Smooth muscle cell (in vitro differentiated cells): Measurements from ENCODE around the gene JHY. TPM values are rescaled to one million over a fixed set of nuclear protein-coding genes. Genes with fewer than 3 reads are reported as not detected.

Experiments
- DNase-seq: peaks from one replicate; lab custom pipeline; 2025; ENCODE audit not compliant: unreplicated experiment; lab: John Stamatoyannopoulos, UW
- H2AFZ ChIP-seq: fragments of 200-600 bp; sonication (generic); 2 replicates; pipeline ENCODE4 v1.6.0; 2016; ENCODE audit warnings: antibody characterized with exemption, low read depth, mild to moderate bottlenecking
- H3F3A ChIP-seq: fragments of 200-600 bp; sonication (generic); 2 replicates; pipeline ENCODE4 v1.6.0; 2017; ENCODE audit warnings: antibody characterized with exemption, low read depth
- H3K27ac ChIP-seq: fragments of 200-600 bp; sonication (generic); 2 replicates; pipeline ENCODE4 v1.5.1; 2016; ENCODE audit warnings: low read depth, mild to moderate bottlenecking
- H3K27me3 ChIP-seq: fragments of 200-600 bp; sonication (generic); 2 replicates; pipeline ENCODE4 v1.6.1; 2016; ENCODE audit warnings: low read depth, mild to moderate bottlenecking
- H3K36me3 ChIP-seq: fragments of 200-600 bp; sonication (generic); 2 replicates; pipeline ENCODE4 v1.5.1; 2016; ENCODE audit warnings: low read depth
- H3K4me1 ChIP-seq: fragments of 200-600 bp; sonication (generic); 2 replicates; pipeline ENCODE4 v1.5.1; 2016; ENCODE audit warnings: low read depth
- H3K4me2 ChIP-seq: fragments of 200-600 bp; sonication (generic); 2 replicates; pipeline ENCODE4 v1.6.0; 2016; ENCODE audit warnings: mild to moderate bottlenecking
- H3K4me3 ChIP-seq: fragments of 200-600 bp; sonication (generic); 2 replicates; pipeline ENCODE4 v1.5.1; 2016; ENCODE audit warnings: mild to moderate bottlenecking
- H3K79me2 ChIP-seq: fragments of 200-600 bp; sonication (generic); 2 replicates; pipeline ENCODE4 v1.6.0; 2016; ENCODE audit warnings: low read depth, mild to moderate bottlenecking
- H3K9ac ChIP-seq: fragments of 200-600 bp; sonication (generic); 2 replicates; pipeline ENCODE4 v1.6.0; 2016; ENCODE audit warnings: low read depth
- H3K9me3 ChIP-seq: fragments of 200-600 bp; sonication (generic); replicated peaks from 2 replicates; pipeline ENCODE4 v1.5.1; 2016; ENCODE audit warnings: low read depth
- H4K20me1 ChIP-seq: fragments of 200-600 bp; sonication (generic); 2 replicates; pipeline ENCODE4 v1.6.0; 2016; ENCODE audit warnings: low read depth
- WGBS: methylation state at CpG from one replicate; pipeline ENCODE4 v1.1.7; 2016; ENCODE audit warnings: low lambda C conversion rate; 5-methylcytosine and 5-hydroxymethylcytosine counted together
- polyA plus RNA-seq: library from polyadenylated mRNA; unstranded; fragments of >200 nt; fragmentation: Nextera tagmentation; extraction: Ambion mirVana; gene quantifications from 2 replicates; pipeline ENCODE4 v1.2.1, GENCODE V29; 2016
- total RNA-seq: library from RNA; depleted of rRNA; stranded (reverse); fragments of >200 nt; gene quantifications from 2 replicates; pipeline ENCODE4 v1.2.3, GENCODE V29; 2014
- TF ChIP-seq, protein P1 (sequence below): fragments of 200-600 bp; sonication (generic); IDR thresholded peaks from 2 replicates; pipeline ENCODE4 v1.5.1; 2017; ENCODE audit warnings: borderline replicate concordance, mild to moderate bottlenecking, antibody characterized with exemption; ENCODE audit not compliant: insufficient read depth, poor library complexity, severe bottlenecking

JHY gene
- total and polyA plus RNA-seq, 2 experiments from 2014 or later = 3.7 to 4.6 TPM

- no peak for DNase-seq
- no peaks in the 10 kb centered on the region for H3K36me3 ChIP-seq
- H3K9me3 ChIP-seq = no peaks in the 10 kb centered on the region
- H3K4me1 ChIP-seq = no peaks in the 10 kb centered on the region
- 87% methylated on average over 5 of the region's 5 CpGs for WGBS
- TF ChIP-seq, protein P1, sequence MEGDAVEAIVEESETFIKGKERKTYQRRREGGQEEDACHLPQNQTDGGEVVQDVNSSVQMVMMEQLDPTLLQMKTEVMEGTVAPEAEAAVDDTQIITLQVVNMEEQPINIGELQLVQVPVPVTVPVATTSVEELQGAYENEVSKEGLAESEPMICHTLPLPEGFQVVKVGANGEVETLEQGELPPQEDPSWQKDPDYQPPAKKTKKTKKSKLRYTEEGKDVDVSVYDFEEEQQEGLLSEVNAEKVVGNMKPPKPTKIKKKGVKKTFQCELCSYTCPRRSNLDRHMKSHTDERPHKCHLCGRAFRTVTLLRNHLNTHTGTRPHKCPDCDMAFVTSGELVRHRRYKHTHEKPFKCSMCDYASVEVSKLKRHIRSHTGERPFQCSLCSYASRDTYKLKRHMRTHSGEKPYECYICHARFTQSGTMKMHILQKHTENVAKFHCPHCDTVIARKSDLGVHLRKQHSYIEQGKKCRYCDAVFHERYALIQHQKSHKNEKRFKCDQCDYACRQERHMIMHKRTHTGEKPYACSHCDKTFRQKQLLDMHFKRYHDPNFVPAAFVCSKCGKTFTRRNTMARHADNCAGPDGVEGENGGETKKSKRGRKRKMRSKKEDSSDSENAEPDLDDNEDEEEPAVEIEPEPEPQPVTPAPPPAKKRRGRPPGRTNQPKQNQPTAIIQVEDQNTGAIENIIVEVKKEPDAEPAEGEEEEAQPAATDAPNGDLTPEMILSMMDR = no peak
- no peak overlapping the region for H3K4me3 ChIP-seq
- no peaks in the 10 kb centered on the region for H4K20me1 ChIP-seq
- H3K4me2 ChIP-seq = no peak overlapping the region
- H3K79me2 ChIP-seq = no peaks in the 10 kb centered on the region
- no peaks in the 10 kb centered on the region for H3F3A ChIP-seq
- H3K27me3 ChIP-seq = no peaks in the 10 kb centered on the region
- no peak overlapping the region for H3K9ac ChIP-seq
- no peak overlapping the region for H2AFZ ChIP-seq
- H3K27ac ChIP-seq = no peak overlapping the region
These were observed 15.1 kb downstream of the JHY start for GRCh38 chr11:122897606-122898210.

DNA sequence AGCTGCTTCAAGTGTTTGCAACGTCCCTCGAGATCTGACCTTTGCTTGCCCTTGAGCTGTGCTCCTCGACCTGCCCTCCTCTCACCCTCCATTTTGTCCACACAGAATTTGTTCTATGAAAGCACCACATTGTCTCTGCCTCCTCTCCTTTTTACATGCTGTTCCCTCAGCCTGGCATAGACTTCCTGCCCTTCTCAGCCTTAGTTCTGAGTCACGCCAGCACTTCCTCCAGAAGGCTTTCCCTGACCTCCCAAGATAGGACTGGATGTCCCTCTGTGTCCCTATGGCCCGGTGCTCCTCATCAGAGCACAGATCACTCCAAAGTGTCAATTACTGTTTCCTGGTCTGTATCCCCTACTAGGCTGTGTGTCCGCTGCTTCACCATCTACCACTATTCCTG is 16.2 kb downstream of the JHY start:
- no peak overlapping the region for H3K9ac ChIP-seq
- H3K9me3 ChIP-seq = no peaks in the 10 kb centered on the region
- TF ChIP-seq, protein P1 = no peak
- no peaks in the 10 kb centered on the region for H3K27me3 ChIP-seq
- no peaks in the 10 kb centered on the region for H3K79me2 ChIP-seq
- no peak overlapping the region for H3K4me2 ChIP-seq
- no peak for DNase-seq
- no peak overlapping the region for H3K27ac ChIP-seq
- H3K4me1 ChIP-seq = no peaks in the 10 kb centered on the region
- no peaks in the 10 kb centered on the region for H3F3A ChIP-seq
- WGBS = 76% methylated on average over 6 of the region's 6 CpGs
- H2AFZ ChIP-seq = no peak overlapping the region
- H4K20me1 ChIP-seq = no peaks in the 10 kb centered on the region
- H3K36me3 ChIP-seq = no peaks in the 10 kb centered on the region
- no peak overlapping the region for H3K4me3 ChIP-seq

DNA sequence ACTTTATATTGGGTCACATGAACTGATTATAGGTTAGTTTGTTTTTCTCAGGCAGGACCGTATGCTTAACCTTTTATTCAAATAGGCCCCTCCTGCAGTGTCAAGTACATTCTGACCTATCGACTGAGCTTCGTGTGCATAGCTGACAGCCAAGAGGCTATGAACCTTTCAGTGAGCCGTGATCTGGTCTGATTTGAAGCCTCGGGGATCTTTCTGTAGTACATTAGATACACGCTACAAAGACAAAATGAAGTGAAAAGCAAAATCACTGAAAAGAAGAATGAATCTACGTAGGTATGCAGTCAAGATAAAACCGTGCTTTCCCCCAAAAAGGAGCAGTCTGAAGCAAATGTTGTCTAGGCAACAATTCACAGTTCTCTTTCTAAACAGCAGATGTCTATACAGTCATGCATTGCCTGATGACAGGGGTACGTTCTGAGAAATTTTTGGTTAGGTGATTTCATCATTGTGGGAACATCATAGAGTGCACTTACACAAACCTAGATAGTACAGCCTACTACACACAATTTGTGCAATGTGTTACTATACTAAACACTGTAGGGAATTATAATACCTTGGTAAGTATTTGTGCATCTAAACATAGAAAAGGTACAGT is 18.1 kb downstream of the JHY start:
- no peaks in the 10 kb centered on the region for H3F3A ChIP-seq
- TF ChIP-seq, protein P1 = no peak
- H3K79me2 ChIP-seq = no peaks in the 10 kb centered on the region
- no peak overlapping the region for H3K4me2 ChIP-seq
- H3K27me3 ChIP-seq = no peaks in the 10 kb centered on the region
- no peak overlapping the region for H2AFZ ChIP-seq
- no peaks in the 10 kb centered on the region for H3K36me3 ChIP-seq
- no peak overlapping the region for H3K9ac ChIP-seq
- H3K4me3 ChIP-seq = no peak overlapping the region
- H3K4me1 ChIP-seq = no peaks in the 10 kb centered on the region
- WGBS = 79% methylated on average over 9 of the region's 9 CpGs
- no peaks in the 10 kb centered on the region for H3K9me3 ChIP-seq
- DNase-seq = no peak
- H4K20me1 ChIP-seq = no peaks in the 10 kb centered on the region
- no peak overlapping the region for H3K27ac ChIP-seq

GRCh38 chr11:122902951-122903350 is 20.4 kb downstream of the JHY start:
- whole genome bisulfite sequencing = 89% methylated on average over 4 of the region's 4 CpGs
- Histone ChIP-seq H3K9ac (no peak overlapping the region), H4K20me1 (no peaks in the 10 kb centered on the region), H3K4me3 (no peak overlapping the region), H3F3A (no peaks in the 10 kb centered on the region), H3K4me2 (no peak overlapping the region), H3K79me2 (no peaks in the 10 kb centered on the region), H3K4me1 (no peaks in the 10 kb centered on the region), H3K36me3 (no peaks in the 10 kb centered on the region), H2AFZ (no peak overlapping the region), H3K27ac (no peak overlapping the region), H3K9me3 (no peaks in the 10 kb centered on the region), H3K27me3 (no peaks in the 10 kb centered on the region)
- no peak for DNase-seq
- TF ChIP-seq, protein P1 = no peak
